ENCODE measurements around the gene EPM2A. TPM values are rescaled to one million over a fixed set of nuclear protein-coding genes. Genes with fewer than 3 reads are reported as not detected.

The EPM2A gene
- total RNA-seq, 6 experiments from 2014 or later = 4.7 to 8.7 (median 6.8) TPM

DNA sequence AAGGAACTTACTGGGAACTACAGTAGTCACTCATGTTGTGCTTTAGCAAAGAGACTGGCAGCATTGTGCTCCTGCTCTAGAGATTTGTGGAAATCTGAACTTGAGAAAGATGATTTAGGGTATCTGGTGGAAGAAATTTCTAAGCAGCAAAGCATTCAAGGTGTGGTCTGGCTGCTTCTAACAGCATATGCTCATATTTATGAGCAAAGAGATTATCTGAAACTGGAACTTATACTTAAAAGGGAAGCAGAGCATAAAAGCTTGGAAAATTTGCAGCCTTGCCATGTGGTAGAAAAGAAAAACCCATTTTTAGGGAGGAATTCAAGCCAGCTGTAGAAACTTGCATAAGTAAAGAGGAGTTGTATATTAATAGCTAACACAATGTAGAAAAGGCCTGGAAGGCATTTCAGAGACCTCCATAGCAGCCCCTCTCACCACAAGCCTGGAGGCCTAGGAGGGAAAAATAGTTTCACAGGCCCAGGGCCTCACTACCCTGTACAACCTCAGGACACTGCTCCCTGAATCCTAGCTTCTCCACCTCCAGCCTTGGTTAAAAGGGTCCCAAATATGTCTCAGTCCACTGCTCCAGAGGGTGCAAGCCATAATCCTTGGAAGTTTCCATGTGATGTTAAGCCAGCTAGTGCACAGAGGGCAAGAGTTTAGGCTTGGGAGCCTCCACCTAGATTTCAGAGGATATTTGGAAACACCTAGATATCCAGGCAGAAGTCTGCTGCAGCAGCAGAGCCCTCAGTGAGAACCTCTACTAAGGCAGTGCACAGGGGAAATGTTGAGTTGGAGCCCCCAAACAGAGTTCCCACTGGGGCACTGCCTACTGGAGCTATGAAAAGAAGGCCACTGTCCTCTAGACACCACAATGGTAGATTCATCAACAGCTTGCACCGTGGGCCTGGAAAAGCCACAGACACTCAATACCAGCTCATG is 6.6 kb downstream of the EPM2A start:
- TF ChIP-seq, protein P1, sequence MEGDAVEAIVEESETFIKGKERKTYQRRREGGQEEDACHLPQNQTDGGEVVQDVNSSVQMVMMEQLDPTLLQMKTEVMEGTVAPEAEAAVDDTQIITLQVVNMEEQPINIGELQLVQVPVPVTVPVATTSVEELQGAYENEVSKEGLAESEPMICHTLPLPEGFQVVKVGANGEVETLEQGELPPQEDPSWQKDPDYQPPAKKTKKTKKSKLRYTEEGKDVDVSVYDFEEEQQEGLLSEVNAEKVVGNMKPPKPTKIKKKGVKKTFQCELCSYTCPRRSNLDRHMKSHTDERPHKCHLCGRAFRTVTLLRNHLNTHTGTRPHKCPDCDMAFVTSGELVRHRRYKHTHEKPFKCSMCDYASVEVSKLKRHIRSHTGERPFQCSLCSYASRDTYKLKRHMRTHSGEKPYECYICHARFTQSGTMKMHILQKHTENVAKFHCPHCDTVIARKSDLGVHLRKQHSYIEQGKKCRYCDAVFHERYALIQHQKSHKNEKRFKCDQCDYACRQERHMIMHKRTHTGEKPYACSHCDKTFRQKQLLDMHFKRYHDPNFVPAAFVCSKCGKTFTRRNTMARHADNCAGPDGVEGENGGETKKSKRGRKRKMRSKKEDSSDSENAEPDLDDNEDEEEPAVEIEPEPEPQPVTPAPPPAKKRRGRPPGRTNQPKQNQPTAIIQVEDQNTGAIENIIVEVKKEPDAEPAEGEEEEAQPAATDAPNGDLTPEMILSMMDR (IDR thresholded peaks at IDR 0.05) = no peak
- no peak for TF ChIP-seq POLR2A (IDR thresholded peaks at IDR 0.05)
- intact Hi-C loops (cut with DNase I) = no loop called here
- no peaks in the 10 kb centered on the region for H3K36me3 ChIP-seq
- no peak overlapping the region for H3K4me3 ChIP-seq
- no CpG with 5 or more reads among the region's 1 CpG for WGBS (ENCODE audit: insufficient coverage, low coverage, low lambda C conversion rate, missing lambda C conversion rate)
- DNase-seq = no peak
- H3K27me3 ChIP-seq = no peaks in the 10 kb centered on the region
- H3K9me3 ChIP-seq = no peaks in the 10 kb centered on the region
- H3K4me1 ChIP-seq = no peaks in the 10 kb centered on the region
- no peak for ATAC-seq
- H3K27ac ChIP-seq = no peak overlapping the region

DNA sequence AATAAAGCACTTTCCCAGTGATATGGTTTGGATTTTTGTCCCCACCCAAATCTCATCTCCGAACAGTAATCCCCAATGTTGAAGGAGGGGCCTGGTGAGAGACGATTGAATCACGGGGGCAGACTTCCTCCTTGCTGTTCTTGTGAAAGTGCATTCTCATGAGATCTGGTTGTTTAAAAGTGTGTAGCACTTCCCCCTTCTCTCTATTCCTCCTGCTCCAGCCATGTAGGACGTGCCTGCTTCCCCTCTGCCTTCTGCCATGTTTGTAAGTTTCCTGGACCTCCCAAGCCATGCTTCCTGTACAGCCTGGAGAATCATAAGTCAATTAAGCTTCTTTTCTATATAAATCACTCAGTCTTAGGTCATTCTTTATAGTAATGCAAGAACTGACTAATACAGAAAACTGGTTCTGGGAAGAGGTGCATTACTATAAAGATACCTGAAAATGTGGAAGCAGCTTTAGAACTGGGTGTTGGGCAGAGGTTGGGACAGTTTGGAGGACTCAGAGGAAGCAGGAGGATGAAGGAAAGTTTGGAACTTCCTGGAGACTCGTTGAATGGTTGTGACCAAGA is 7.4 kb downstream of the EPM2A start:
- no peak for TF ChIP-seq POLR2A (IDR thresholded peaks at IDR 0.05)
- TF ChIP-seq, protein P1 (IDR thresholded peaks at IDR 0.05) = no peak
- H3K4me1 ChIP-seq = no peaks in the 10 kb centered on the region
- H3K9me3 ChIP-seq = no peaks in the 10 kb centered on the region
- H3K27me3 ChIP-seq = no peaks in the 10 kb centered on the region
- WGBS (ENCODE audit: insufficient coverage, low coverage, low lambda C conversion rate, missing lambda C conversion rate) = 76% methylated on average over 5 of the region's 5 CpGs
- no peak for ATAC-seq
- no peak for DNase-seq
- no peaks in the 10 kb centered on the region for H3K36me3 ChIP-seq
- intact Hi-C loops (cut with DNase I) = no loop called here
- no peak overlapping the region for H3K27ac ChIP-seq
- H3K4me3 ChIP-seq = no peak overlapping the region

DNA sequence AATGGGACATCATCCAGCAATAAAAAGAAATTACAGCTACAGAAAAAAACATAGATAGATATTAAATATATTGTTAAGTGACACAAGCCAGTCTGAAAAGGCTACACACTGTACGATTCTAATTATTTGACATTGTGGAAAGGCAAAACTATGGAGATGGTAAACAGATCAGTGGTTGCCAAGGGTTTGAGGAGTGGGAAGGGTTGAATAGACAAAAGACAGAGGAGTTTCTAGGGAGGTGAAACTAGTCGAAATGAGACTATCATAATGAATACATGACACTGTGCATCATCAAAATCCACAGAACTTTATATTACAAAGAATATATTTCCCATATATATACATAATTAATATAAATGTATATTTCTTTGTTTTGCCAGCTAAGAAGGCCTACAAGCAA is 9.8 kb downstream of the EPM2A start:
- ATAC-seq (no peak), DNase-seq (no peak)
- intact Hi-C loops (cut with DNase I) = no loop called here
- WGBS (ENCODE audit: insufficient coverage, low coverage, low lambda C conversion rate, missing lambda C conversion rate) = 79% methylated on average over 2 of the region's 2 CpGs
- Histone ChIP-seq H3K4me3 (no peak overlapping the region), H3K27ac (no peak overlapping the region), H3K4me1 (no peaks in the 10 kb centered on the region), H3K9me3 (no peaks in the 10 kb centered on the region), H3K27me3 (no peaks in the 10 kb centered on the region), H3K36me3 (no peaks in the 10 kb centered on the region)
- TF ChIP-seq POLR2A (IDR thresholded peaks at IDR 0.05) = no peak
- TF ChIP-seq, protein P1 (IDR thresholded peaks at IDR 0.05) = no peak

DNA sequence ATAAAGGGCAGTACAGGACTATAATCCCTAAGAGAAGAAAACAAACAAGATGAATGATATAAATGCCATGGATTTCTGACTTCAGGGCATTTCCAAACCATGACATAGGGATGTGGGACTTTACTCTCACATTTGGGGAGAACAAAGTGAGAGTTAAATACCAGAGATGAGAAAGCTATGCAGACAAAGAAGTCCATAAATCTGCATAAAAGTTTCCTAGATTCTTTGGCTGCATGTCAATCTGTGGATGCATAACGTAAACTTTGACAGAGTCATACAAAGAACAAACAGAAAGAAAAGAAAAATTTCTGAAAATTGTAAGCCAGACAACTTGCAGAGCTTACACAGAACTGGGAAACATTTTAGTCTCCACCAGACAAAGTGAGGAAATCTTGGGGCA is 11.7 kb downstream of the EPM2A start:
- ATAC-seq (no peak), DNase-seq (no peak)
- WGBS (ENCODE audit: insufficient coverage, low coverage, low lambda C conversion rate, missing lambda C conversion rate) = 86% methylated on average over 1 of the region's 1 CpG
- no peak overlapping the region for H3K27ac ChIP-seq
- intact Hi-C loops (cut with DNase I) = no loop called here
- peaks cover 0 to 3% (median 0%) of the 10 kb centered on the region in 4 donors for H3K36me3 ChIP-seq
- no peak for TF ChIP-seq POLR2A (IDR thresholded peaks at IDR 0.05)
- no peaks in the 10 kb centered on the region for H3K27me3 ChIP-seq
- no peaks in the 10 kb centered on the region for H3K4me1 ChIP-seq
- no peak overlapping the region for H3K4me3 ChIP-seq
- H3K9me3 ChIP-seq = no peaks in the 10 kb centered on the region

DNA sequence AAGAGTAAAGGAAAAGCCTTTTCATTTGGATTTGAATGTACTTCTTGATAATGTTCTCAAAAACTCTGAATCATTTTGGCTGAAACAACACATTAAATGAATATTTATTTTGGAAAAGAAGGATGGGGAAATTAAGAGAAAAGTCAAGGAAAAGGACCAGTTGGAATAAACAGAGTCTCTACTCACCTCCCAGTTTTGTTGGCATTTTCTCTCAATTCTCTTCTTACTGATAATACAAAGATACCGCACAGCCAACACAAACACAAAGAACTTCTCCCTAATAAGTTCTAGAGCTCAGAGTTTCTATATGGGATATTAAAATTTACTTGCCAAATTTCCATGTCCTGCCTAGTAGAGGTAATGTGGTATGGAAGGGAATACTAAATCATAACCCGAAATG is 13.1 kb downstream of the EPM2A start:
- Histone ChIP-seq H3K27me3 (no peaks in the 10 kb centered on the region), H3K27ac (no peak overlapping the region), H3K4me3 (no peak overlapping the region), H3K9me3 (no peaks in the 10 kb centered on the region), H3K4me1 (no peaks in the 10 kb centered on the region), H3K36me3 (peaks cover 0 to 3% (median 0%) of the 10 kb centered on the region in 4 donors)
- ATAC-seq (no peak), DNase-seq (no peak)
- intact Hi-C loops (cut with DNase I) = no loop called here
- TF ChIP-seq, protein P1 (IDR thresholded peaks at IDR 0.05) = no peak
- TF ChIP-seq POLR2A (IDR thresholded peaks at IDR 0.05) = no peak
- 100% methylated on average over 2 of the region's 2 CpGs for WGBS (ENCODE audit: insufficient coverage, low coverage, low lambda C conversion rate, missing lambda C conversion rate)

All from right lobe of liver (tissue), 6 donors.